ENCODE results near the gene SEMA5A.
A peak's percentile ranks its signal among the peaks of the same experiment; 100 is the strongest.
"Not testable (repeated sequence)": the region's sequence is repeated elsewhere in the genome, so short reads cannot be mapped to it uniquely, and the experiment has no call there.

Gene SEMA5A

DNA sequence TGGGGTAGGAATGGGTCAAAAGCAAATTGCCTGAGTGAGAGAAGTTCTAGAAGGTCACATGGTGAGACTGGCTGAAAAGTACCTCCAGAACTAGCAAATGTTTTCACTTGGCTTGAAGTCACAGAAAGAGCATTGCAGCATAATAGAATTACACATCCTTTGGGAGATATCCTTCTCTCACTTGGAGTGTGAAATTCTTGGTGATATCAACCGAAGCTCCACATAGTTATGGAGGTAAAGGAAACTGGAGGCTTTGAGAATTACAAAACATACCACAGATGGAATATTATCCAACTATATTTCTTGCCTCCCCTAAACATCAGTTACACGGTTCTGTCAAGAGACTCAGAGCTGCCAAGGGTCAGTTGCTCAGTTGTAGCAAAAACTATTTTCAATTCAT, 182.4 kb downstream of the SEMA5A start:
- DNase-seq = no peak

DNA sequence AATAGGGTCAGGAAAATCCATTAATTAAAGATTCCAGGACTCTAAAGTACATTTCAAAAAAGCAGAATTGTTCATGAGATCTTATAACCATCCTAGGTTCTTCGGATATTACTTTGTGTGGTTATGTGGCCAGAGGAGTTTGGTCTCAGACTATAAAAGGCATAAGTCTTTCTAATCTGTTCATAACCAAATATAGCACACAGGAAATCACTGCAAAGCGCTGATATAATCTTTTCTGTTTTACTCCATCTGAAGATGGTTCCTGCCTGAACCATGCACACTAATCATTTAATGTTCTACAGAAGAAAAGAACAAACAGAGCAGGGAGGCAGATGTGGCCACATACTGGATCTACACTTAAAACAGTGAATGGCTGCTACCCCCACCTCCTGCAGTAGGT, 182.8 kb downstream of the SEMA5A start:
- no peak for DNase-seq

DNA sequence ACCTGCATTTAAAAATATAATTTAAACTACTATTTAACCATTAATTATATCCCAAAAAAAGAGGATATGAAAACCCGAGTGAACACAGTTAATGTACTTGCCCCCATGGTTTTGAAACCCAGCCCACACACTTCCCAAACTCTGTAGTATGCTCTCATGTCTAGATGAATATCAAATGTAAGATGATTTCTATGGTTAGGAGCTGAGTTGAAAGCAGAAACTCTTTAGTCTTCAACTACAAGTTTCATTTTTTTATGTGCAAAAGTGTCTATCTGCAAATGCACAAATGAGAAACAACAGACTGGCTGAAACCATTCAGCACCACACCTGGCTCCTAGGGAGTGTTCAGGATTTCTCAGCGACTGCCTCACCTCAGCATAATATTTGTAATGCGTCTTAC, 183.3 kb downstream of the SEMA5A start:
- DNase-seq = no peak

DNA sequence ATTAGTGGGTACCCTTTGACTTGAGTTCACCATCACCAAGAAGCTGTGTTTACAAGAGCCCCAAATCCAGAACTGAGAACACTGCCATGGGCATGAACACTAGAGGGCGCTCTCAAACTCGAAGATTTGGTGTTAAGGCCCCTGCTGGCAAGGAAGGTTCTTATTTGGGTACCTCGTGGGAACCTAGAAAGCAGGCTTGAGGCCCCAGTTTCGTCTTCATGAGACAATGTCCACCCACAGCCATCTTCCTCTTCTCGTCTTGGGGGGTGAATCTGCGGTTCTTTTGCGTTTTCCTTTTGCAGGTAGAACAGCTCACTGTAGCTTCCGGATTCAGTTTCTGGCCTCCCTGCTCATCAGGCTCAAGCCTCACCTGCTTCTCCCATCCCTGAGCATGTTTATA, 184.0 kb downstream of the SEMA5A start:
- DNase-seq = peak in 25 of 56 donors; percentile 2 to 77 (median 27)

DNA sequence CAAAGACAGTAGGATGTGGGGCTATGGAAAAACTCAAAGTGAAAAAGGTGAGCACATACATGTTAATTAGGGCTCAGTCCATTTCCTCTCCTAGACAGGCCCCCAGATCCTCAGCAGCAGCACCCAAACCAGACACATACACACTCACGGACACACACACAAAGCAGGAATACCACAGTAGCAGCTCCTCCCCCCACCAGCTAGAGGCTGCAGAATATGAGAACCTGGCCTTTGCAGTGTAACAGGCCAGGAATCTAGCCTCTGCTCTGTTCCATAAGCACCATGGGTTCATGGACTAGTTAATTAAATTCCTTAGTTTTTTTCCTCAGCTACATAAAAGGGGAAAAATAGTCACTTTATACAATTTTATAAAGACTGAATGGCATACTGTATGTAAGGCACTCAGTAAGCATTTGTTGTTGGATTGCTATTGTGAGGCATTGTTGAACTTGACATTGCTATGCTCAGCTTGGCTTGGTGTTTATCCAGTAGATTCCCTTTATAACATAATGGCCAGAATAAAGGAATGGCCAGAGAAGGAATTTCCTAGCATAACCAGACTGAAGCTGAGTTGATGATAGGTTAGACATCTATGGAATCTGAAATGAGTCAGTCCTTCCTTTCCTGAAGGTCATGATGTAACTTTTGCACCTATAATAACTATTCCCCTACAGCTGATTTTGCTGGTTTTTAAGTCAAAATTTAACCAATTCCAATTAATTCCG, 186.8 kb downstream of the SEMA5A start:
- DNase-seq = no peak

DNA sequence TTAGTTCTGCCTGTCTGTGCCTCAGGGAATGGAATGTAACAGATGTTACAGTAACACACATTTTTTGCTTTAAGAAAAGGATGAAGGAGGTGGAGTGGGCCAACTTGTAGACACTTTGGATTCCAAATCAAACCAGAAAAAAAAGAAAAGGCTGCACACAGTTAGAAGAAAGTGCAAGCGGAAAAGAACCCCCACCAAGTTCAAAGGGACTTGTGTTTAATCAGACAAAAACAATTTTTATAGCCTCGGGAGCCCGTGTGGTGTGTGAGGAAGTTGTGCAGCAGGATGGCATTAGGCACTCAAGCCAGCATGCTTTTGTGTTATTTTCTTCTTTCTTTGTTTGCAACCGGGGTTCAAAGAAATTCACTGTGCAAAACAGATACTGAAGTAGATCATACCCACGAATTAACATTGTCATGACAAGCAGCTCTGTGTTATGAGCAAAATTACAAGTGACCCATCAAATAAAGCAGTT, 189.5 kb downstream of the SEMA5A start:
- DNase-seq = no peak

DNA sequence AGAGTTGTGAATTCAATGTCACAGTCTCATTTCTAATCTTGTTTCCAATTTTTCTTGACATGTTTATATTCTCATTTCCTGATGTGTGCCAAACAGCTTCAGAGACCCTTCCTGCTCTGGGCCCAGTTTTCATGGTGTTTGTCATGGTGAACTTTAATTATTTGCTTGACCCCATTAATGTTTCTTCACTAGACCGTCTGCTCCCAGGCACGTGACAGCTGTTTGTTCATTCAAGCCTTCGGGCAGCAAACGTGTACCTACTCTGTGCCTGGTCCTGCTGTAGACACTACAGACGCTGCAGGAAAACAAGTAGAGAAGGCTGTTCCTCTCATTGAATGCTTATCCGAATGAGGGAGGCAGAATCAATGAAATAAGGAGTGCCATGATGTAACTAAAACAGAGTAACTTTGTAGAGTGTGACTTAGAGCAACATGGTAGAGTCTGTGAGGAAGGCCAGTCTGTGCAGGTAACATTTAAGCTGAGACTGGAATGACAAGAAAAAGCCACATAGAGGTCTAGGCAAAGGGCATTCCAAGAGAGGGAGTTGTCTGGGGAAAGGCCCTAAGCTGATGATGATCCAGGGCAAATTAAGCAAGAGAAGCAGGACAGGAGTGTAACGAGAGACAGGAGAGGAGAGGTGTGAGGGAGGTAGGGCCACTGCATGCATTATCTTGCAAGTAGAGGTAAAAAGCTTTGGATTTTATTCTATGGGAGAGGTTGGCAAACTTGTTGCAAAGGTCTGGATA, 191.4 kb downstream of the SEMA5A start:
- no peak for DNase-seq

DNA sequence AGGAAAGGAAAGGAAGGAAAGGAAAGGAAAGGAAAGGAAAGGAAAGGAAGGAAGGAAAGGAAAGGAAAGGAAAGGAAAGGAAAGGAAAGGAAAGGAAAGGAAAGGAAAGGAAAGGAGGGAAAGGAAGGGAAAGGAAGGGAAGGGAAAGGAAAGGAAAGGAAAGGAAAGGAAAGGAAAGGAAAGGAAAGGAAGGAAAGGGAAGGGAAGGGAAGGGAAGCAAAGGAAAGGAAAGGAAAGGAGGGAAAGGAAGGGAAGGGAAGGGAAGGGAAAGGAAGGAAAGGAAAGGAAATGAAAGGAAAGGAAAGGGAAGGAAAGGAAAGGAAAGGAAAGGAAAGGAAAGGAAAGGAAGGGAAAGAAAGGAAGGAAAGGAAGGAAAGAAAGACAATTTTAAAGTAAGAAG, 192.8 kb downstream of the SEMA5A start:
- DNase-seq = not testable (repeated sequence)

DNA sequence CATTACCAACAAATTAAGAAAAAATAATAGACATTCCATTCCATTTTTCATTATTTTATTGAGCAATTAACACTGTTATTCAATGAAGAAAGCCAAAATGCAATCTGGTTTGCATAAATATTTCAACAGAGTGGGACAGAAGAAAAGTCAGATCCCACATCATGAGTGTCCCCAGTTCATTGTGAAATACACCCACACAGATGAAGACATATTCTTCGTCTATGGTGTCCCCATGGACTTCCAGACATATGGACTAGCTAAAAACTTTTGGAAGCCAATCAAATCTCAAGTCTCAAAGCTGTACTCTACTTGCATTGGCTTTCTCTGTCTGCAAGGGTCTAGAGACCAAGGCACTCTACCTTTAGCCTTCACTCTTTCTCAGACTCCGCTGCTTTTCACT, 194.3 kb downstream of the SEMA5A start:
- no peak for DNase-seq

DNA sequence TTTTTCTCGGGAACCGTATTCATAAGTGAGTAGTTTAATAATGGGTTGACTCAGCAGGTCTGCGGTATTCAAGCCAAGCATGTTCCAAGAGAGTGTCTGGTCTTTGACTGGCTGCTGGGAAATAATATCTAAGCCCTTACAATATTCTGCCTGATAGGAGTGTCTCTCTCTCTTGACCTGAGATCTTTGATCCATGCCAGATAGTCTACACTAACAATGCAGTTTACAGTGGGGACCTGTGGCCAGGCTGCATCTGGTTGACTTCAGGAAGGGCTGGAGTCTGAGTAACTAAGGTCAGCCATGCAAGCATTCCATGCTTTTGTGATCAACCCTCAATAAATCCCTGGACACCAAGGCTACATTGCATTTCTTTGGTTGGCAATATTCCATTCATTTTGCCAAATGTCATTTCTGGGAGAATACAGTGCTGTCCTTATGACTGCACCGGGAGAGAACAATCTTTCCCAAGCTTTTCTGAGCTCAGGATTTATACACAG, 195.5 kb downstream of the SEMA5A start:
- no peak for DNase-seq

DNA sequence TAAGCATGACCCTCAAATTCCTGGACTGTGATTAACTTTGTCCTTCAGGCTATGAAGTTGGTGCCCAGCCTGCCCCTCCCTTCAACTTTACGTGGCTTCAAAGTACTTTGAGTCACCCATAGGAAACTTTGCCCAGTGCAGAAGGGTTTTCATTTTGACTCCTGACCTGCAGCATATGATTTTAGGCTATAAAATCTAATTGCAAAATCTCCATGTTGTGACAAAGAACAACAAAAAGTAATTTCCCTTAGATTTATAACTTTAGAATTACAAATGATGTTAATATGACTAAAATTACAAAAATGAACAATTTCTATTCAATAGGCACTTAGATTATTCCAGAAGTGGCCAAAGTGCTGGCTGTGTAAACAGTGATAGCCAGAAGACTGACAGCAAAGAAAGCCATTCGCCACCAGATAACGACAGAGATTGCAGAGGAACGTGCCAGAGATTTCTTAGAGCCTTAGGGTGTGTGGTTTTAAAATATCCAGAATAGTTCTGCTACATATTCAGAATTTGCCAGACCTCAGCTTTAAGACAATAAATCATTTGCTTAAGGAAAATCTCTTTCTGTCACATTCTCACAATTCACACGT, 197.4 kb downstream of the SEMA5A start:
- DNase-seq = no peak

DNA sequence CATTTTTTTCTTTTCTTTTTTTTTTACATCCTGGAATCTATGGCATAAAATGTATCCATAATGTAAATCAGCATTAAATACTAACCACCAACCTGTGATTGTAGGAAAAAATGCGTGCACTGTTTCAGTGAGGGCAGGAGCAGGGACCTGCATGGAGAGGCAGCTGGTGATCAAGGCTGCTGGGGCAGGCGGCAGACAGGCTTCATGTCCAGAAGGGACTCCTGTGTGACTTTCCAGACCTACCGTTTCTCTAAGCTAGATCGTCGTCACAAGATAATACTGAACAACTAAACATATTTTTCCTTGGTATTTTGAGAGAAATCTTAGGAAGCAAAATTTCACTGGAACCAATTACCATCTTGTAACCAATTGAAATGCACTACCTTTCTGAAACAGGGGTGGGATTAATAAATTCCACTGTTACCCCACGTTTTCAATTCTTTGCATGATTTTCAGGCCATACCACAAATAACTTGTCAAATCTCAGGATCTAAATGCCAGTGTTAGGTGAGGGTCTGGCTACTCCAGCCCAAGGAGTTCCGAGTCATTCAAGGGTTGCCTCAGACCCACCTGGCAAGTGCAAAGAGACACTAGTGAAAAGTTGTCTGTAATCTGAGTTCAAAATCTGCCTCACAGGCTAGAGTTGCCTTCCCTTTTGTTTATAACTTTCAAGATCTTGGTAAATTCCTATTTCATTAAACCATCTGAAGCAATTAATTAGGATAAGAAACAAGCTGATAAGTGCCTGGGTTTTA, 198.2 kb downstream of the SEMA5A start:
- DNase-seq = no peak

DNA sequence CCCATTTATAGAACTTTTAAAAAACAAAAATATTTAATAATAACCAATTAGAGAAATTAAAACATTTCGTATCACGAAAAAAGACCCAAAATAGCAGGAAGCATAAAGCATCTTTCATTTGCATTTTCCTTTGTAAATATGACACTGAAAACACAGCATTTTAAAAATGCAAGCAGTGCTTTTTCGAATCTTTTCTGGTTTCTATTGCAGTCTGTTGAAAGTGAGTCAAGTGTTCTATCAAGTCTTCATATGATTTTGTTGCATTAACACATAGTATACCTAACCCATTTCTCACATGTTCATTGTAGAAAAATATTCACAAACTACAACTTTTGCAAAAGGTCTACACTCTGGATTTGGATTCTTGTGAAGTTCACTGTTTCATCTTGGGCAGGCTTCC, 198.8 kb downstream of the SEMA5A start:
- no peak for DNase-seq

DNA sequence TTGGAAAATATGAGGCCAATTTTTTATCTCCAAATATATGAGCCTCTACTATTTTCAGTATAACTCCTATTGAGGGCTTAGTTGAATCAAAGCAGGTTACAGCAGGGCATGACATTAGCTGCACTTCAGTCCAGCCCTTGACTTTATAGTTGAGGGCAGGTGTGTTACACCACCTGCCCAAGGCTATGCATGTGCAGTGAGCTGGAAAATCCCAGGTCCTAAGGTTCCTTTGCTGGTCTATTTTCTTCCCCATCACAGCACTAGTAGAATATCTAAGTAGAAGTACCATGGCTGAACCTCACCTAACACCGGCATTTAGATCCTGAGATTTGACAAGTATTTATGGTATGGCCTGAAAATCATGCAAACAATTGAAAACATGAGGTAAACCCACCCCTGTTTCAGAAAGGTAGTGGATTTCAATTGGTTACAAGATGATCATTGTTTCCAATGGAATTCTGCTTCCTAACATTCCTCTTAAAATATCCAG, 201.1 kb downstream of the SEMA5A start:
- DNase-seq = no peak

DNA sequence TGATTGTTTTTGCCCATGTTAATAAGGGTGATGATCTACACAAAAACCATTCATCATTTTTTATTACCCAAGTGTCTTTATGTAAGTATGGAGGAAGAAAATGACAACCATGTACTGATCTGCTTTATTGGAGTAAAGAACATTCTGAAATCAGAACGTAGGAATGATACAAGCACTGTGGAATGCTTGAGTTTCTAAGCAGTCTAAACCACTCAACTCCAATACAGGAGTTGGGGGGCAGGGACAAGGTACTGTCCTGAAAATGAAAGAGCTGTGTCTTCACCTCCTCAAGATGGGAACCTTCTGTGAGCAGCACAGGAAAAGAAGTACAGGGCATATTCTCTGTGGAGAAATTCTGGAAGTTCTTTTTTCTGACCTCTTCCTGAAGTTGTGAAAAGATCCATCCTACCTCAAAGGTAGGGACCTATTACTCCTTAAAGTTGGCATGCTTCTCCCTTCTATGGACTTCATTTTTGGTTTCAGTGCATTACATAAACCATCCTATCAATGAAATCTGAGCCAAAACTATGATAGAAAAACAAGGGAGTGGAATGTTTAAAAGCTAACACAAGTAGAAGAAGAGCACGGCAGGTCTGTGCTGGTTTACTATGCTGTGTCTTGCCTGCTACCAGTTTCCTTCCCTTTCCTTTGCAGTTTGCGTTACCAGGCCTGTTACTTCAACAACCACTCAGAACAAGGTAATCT, 202.6 kb downstream of the SEMA5A start:
- DNase-seq = no peak

DNA sequence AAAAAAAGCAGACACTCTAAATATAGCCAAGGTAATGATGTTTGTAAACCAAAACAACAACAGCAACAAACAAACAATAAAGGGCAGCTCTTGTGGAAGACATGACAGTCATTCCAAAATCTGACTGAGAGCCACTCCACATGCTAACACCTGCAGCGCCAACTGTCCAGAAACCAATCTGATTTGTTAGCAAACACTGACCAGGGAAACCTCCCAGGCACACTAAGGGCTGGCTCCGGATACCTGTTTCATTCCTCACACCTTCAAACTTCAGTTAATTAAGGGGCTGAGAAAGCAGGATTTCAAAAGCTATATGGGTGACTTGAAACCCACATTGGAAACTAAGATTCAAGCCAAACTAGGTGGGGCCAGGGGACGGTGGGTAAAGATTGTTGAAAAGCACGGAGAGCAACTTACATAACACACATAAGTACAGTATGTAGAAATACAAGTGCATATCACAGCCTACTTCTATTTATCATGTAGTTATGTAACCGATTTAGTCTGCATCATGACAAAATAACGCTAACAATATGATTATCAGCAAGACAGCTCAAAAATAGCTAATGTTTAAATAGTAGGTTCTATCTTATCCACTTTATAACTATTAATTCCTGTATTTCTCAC, 203.6 kb downstream of the SEMA5A start:
- no peak for DNase-seq

DNA sequence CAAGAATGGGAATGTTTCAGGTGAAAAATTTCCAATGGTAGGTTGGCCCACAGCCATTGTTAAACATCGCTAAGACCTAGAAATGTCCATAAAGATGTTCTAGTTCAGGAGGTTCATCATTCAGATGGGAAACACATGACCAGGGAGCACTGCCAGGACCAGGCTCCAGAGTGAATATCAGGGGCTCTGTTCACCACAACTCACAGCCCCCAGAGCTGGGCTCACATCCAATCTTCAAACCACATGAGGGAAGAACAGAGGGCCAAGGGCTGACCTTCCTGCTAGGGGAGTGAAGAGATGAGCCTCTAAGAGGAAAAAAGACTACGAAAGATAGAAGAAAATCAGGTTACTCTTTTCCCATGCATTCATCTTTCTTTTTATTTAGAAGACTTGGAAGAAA, 205.8 kb downstream of the SEMA5A start:
- DNase-seq = no peak

DNA sequence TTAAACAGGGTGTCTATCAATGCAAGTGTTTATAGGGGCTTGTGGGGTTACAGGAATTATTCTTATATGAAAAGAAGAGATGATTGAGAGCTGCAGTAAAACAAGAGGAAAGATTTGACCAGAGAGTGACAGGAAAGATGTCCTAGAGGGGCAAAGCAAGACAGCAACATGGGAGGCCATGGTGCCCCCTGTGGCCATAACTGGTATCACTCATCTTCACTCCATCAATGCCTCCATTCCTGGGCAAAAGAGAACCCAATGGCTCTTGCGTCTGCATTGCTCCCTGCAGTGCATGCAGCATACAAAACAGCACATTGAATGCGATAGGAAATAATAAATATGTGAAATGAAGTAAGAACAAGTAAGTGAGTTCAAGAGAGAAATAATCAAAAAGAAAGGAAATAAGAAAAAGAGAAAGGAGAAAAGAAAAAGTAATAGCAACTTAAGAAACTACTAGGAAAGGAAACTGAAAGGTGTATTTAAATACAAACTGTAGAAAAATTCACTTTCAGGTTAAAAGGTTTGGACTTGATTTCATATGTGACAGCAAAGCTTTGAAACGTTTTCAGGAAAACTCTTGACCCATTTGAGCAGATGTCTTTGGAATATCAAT, 206.6 kb downstream of the SEMA5A start:
- DNase-seq = peak in 1 of 56 donors; percentile 4

DNA sequence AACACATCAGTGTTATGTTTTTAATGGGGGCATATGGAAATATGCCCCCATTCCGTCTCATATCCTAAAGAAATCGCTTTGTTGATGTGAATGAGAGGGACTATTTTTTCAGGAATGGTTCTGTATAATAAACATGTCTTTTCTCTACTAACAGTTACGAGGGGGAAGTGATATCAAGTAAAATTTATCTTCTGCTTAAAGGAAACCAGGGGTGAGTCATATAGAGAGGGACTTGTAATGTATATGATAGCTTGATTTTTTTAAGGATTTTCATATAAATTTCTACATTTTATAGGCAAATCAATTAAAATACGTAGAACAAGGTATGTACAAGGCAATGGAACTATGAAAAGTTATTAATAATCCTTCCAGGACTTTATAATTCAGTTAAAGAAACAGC, 207.1 kb downstream of the SEMA5A start:
- no peak for DNase-seq

All from amygdala (tissue), 56 donors.